GM18507 (cell line): ENCODE results near the gene KCNK17.

Experiments used
- DNase-seq: peaks from one replicate; pipeline ENCODE4 v3.0.0; 2011; ENCODE audit warnings: low read depth; ENCODE audit not compliant: insufficient read length; ENCODE audit errors: extremely low spot score
- FAIRE-seq: peaks from 2 replicates; lab custom pipeline; 2011; peaks lifted over from hg19 to GRCh38; lab: Jason Lieb, UNC

Gene KCNK17

DNA sequence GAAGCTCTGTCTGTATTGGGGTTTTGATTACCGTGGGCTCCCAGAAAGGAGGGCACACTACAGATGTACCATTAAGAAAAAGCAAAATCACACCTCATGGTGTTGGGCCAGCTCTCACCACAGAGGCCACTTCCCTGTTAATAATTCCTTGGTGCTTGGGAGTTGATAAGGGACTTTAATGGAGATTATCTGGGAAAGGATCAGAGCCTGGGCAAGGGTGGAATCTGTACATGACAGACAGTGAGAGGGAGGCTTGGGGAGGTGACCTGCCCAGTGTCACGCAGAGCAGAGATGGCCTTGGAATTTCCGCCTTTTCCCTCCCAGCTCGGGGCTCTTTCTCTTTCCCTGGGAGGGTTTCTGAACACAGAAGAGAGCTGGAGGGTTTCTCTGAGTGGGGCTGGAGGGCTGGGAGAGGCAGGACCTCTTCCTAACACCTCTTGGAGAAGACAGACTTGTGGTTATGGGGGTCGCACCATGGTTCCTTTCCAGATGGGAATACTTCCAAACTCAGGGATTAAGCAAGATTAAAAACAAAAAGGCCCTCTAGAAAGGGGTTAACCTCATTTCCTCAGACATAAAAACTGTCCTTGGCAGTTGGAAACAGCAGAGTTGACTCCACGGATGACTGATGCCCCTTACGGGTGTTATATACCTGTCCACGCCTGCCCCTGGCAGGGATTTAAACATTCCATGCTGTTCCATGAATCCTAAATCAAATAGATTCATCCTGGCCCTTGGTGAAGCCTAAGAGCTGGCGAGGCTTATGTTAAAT is 25.1 kb upstream of the KCNK17 start:
- DNase-seq (no peak), FAIRE-seq (no peak)

DNA sequence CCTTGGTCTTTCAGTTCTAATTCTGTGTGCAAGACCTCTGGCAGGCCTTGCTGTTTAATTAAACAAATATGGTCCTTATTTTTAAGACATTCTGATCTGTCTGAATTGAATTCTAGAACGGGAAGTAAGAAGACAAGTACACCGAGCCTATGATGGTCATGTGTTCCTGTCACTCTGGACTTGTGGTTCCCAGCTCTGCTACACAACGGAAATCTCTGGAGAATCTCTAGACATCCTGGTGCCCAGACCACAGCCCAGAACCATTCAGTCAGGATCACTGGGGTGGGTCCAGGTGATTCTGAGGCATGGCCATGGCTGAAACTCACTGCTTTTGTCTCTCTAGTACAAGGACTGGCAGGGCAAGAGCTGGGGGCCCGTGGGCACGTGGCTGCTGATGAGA is 24.2 kb upstream of the KCNK17 start:
- DNase-seq (no peak), FAIRE-seq (no peak)

DNA sequence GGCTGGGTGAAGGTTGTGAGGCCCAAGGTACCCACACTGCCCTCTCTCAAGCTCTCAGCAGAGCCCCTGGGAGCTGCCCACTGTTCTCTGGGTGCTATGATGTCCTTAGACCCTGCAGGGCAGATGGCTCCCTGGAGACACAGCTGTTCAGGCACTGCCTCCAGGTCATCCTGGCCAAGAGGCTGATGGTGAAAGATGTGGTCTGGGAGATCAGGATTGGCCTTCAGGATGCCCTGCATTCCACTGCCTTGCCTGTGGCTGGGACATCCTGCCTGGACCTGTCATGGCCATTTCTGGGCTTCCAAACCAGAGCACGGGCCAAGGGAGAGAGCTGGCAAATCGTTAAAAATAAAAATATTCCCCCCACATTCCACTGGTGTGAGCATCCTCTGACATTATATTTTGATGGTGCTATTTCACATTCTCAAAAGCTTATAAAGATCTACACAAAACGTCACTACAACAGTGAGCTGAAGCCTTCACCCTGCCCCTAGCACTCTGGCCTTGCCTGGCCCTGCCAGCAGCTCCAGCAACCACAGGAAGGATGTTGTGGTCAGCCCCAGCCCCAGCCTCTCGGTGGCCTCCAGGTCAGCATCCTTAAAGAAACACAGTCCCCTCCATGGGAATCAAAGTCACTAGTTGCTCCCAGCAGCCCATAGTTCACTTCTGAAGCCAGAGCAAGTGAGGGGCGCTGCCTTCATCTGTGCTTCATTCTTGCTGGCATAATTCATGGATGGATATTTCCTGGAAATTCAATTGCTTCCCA is 21.7 kb upstream of the KCNK17 start:
- DNase-seq (peak; percentile 60), FAIRE-seq (peak; percentile 76)

DNA sequence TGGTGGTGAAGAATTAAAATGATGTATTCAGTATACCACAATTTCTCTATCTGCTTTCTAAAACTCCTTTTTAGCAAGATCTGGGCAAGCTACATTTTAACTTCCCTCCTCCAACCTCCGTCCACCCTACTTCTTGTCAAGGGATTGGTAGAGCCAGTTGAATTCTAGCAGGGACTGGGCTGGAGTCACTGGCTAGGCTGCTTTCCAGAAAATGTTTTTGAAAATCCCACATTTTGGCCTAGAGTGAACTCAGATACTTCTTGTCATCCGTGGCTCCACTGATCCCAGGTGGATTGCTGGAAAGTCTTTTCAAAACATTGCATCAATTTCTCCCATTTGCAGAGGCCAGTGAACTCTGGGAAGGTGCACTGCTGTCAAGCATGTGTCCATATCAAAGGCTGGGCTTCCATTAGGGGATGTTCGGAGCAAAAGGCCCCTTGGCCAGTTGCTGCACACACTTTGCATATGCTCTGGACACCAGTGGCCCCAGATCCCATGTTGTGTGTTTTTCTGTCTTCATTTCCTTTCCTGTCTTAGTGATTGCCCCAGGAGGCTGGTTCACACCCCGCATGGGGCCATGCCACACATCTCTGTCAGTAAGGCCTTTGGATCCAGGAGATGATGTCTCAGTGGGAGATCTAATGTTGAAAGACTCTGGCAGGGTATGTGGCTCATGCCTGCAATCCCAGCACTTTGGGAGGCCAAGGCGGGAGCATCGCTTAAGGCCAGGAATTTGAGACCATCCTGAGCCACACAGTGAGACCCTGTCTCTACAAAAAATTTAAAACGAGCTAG is 19.6 kb upstream of the KCNK17 start:
- no peak for DNase-seq
- no peak for FAIRE-seq

DNA sequence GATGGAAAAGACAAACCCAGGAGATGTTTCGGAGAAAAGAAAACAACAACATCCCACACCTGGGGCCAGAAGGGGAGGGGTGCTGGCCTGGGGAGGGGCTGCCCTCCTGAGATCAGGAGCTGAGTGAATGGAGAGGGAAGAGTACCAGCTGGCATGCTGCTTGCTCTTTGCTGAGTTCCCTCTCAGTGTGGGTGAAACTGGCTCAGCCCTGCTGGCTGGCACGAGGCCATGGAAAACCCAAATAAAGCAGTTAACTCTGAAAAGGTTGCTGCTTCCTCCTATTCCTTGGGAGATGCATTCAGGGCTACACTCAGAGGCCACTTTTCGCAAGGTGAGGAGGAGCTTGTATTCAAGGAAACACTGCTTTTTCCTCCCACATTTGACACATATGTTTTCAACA is 16.3 kb upstream of the KCNK17 start:
- no peak for DNase-seq
- FAIRE-seq, result no peak

DNA sequence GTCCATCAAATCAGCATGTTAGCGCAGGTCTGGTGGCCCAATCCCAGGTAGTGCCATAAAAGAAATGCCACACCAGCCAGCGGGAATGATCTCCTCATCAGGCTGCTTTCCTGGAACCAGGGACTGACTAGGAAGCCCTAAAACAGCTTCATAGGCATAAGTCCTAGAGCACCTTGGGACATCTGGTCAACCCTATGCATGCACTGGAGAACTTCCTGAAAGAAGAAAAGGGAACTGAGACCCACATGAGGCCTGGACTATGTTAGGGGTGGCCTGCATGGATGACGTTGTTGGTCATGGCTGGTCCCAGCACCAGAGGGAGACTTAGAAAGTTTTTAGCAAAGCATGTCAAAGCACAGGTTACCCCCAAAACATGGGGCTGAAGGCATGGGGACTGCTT is 15.8 kb upstream of the KCNK17 start:
- DNase-seq (no peak), FAIRE-seq (peak; percentile 70)

DNA sequence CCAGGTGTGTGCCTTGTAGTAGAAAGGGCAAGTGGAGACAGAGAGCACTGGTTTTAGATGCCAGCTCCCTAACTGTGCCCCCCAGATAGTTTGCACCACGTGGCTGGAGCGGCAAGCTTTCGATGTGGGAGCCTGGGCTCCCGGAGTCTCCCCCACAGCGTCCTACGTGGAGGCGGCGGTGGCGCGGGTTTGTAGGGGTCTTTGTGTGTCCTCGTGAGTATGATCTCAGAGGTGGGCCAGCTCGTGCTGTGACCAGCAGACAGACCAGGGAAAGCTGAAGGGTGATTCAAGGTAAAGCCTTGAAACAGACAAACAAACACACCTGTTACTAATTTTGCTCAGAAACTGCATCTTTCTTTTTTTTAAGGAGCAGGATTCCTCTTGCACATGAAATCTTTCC is 13.8 kb upstream of the KCNK17 start:
- FAIRE-seq, result no peak
- DNase-seq, result no peak

DNA sequence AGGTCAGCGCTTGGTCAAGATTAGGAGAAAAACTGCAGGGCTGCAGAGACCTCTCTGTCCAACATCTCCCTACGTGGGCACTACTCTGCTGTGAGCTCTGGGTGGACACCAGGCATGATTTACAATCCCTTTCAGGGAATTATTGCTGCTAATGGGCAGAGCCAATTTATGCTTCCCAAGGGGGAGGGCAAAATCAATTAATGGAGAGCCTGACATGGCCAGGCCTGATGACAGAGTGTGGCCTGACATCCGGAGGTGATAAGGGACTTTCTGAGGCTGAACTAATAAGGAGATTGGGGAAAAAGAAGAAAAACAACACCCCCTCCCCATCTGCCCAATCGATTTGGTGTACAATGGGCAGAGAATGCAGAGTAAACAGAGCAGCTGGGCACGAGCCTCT is 13.3 kb upstream of the KCNK17 start:
- DNase-seq (no peak), FAIRE-seq (no peak)

DNA sequence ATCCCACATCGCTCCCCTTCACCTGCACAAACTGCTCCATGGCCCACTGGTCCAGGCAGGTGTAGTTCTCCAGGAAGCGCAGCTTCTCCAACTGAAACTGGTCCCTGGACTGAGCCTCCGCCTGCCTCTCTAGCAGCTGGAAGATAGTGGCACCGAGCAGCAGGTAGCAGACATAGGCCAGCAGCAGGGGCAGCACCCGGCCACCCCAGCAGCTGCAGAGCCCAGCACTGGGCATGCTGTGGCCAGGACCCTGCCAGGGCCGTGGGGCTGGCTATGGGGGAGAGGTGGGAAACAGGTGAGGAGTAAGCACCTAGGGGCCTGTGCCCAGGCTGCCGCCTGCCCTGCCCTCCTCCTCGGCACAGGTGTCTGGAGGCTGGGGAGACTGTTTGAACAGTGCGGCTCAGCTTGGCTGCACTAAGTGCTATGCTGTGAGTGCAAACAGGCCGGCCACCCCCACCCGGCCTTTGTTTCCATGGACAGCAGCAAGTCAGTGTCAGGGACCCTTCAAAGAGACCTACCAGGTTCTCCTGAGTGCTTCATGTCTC is 8.2 kb upstream of the KCNK17 start, which contains the start of gene KCNK16:
KCNK16 (minus strand) TSS at position 397 of the 545 bp plus-strand sequence; CDS start at position 235, 162 bp downstream.
- DNase-seq, result no peak
- FAIRE-seq, result no peak

DNA sequence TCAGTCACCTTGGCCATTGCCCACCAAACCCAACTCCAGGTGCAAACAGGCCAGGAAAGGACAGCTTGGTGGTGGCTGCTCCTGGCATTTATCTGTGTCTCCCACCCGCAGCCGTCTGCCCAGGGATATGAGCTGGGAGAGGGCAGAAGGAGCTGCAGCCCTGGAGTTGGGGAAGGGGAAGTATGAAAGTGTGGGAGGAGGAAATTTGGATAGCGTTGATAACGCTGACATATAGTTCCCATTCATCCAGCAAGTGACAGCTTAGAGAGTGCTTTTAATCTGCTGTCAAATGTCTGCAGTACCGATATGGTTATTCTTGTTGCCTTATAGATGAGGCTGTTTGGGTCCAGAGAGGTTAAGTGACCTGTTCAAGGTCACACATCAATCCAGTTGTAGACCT is 7.5 kb upstream of the KCNK17 start:
- FAIRE-seq, result no peak

DNA sequence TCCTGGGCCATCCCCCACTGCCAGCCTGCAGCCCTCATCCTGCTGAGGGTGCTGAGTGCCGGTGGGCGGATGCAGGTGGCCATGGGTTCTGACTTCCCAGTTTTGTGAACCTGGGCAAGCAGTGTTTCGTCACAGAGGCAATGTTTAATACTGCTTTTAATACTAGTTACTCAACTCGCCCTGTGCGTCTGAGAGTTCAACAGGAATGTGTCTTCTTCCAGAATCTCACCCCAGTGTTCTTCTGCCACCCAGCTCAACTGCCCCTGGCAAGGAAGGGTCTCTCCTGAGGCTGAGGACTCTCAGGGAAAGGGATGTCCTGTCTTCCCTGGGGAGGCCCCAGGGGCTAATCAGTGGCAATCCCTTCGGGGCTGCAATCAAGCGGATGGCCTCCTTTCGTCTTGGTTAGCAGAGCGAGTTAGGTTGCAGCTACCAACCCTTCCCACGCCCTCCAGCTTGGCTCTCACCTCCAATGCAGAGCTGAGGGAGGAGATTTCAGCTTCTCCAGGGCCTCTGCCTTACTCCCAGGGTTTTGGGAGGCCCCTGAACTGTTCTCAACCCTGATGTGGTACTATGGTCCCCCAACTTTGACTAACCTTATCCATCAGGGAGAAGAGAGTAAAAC is 6.3 kb upstream of the KCNK17 start:
- DNase-seq (no peak), FAIRE-seq (no peak)

More for the DNA sequence above, 7.5 kb upstream of the KCNK17 start:
- DNase-seq, result no peak

DNA sequence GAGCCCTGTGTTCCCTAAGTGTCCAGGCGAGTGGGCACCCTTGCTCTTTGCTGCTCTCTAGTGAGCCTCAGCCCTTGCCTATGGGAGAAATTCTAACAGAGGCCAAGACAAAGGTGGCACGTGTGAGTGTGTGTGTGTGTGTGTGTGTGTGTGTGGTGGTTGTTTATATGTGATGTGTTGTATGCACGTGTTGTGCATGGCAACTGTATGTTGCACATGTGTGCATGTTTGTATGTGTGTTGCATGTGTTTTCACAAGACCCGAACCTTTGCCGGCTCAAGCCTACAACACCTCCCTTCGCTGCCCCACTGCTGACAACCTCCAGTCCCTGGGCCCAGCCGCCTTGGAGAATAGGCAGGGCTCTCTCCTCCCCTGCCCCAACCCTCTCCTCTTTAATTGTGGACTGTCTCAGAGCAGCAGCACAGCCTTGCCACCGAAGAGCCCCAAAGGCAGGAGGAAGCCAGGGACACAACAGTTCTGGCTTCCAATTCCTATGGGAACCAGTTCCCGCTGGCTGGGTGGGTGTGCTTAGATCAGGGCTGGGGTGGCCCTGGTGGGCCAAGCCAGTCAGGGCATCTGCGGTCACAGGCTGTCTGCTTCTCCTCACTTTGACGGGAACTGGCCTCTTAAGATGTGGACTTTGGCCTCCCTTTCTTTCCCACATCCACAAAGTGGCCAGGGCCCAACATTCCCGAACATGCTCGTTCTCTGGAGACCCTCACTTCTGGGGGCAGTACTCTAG is 5.6 kb upstream of the KCNK17 start:
- no peak for DNase-seq
- no peak for FAIRE-seq

DNA sequence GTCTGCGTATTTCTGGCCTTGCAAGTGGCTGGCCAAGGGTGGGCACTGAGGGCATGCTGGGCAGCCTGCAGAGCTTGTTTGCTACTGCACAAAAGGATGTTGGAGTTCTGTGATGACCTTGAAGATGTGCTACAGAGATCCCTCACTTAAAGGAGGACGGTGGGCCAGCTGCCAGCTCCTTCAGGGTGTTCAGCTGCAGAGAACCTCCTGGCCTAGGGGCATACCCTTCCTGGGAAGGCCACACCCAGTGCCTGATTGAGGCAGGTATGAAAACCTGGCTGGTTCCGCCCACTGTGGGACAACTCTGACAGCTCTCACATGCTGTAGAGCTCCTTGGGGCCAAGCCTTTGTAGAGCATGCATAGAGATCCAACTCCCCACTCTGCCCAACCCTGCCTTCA is 3.0 kb upstream of the KCNK17 start:
- FAIRE-seq (no peak), DNase-seq (no peak)

DNA sequence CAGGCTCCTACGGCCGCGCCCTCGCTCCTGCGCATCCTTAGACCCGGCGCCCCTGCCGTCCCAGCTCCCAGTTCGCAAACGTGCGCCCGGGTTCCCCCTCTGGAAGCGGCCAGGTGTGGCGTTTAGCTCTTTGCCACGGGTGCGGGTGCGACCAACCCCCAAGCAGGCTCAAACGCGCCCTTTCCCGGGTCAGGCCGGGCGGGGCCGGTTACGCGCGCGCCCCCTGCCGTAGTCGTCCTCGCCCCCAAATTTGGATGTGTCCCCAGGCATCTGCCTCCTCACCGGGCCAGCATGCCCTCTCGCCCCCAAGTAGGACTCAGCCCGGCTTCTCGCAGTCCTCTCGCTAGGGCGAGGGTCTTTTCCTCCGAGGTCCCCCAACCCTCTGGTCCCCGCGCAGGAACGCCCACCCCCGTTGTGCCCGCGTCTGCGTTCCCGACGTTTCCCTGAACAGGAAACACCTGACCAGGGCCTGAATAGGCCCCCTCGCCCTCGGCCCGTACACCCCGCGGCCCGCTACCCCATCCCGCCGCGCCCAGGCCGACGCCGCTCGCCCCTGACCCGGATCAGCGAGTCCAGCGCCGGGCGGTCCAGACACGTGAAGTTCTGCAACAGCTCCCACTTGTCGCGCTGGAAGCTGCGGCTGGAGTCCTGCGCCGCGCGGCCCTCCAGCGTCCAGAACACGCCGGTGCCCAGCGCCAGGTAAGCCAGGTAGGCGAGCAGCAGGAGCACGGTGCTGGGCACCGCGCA is 520 bp downstream of the KCNK17 start:
- FAIRE-seq (no peak), DNase-seq (no peak)

DNA sequence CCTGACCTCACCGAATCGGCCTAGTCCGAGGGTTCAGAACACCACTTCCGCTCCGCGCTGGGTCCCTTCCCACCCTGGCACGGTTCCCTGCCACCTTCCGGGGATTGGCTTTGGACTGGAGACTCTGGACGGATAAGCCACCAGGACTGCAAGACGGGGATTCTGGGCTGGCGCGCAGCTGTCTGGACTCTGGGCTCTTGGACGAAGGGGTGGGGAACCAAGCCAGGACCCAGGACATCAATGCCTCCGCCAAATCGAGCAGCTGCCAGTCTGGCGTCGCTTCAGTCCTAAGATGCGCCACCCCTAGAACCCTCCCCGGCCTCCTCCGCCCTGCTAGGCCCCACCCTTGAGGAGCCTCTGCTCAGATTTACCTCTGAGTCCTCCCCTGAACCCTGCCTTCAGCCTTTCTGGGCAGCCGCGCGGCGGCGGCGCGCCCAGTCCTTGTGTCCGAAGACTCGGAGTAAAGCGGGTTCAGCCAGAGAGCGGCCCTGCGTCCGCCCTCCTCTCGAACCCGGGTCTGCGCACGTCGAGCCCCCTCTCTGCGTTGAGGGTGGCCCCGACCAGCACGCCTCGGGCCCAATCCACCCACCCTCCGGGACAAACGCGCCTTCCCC is 1.2 kb downstream of the KCNK17 start:
- no peak for DNase-seq
- no peak for FAIRE-seq

DNA sequence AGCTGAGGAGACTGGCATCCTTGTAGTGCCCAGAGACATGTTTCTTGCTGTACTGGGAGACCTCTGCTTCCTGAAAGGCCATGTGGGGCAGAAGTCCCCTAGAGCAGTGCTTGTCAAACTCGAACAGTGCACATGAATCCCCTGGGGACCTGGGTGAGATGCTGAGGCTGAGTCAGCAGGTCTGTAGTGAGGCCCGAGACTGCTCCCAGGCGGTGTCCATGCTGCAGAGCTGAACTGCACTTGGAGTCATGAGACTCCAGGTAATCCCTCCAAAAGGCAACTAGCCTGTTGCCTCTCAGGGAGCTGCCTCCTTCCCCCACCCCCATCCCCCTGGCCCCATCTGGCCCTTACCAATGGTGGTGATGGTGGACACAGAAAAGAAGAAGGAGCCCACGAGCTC is 3.7 kb downstream of the KCNK17 start:
- DNase-seq, result no peak
- FAIRE-seq, result no peak

DNA sequence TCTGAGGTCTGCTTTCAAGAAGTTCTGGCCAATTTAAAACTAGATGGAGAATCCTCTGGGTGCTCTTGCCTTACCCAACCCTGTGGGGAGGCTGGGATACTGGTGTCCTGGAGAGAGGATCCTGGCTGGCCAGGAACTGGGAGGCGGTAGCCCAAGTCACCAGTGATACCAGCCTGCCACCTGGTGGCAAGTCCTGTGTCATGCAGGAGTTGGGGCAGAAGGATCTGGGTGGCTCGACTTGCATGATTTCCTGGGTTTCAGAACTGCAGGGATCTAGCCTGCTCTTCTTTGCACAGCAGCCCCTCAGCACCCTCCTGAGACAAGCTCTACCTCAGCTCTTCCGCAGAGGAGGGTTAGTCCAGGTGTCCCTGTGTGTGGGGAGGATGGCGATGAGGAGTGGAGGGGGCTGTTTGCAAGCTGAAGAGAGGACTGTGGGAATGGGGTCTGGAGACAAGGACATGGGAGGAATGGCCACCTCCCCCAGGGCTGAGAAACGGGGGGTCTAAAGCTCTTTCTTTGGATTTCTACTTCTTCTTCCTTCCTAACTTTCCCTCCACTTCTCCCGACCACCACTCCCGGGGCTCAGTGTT is 4.2 kb downstream of the KCNK17 start:
- FAIRE-seq (peak; percentile 83), DNase-seq (peak; percentile 50)
